SKM-1 treated with dmso at 0.1 percent for 144 hours (cell line): ENCODE measurements around the gene ZNF827.

Experiments used
- DNase-seq: peaks from one replicate; lab custom pipeline; 2025; ENCODE audit not compliant: unreplicated experiment; lab: John Stamatoyannopoulos, UW

ZNF827 gene

DNA sequence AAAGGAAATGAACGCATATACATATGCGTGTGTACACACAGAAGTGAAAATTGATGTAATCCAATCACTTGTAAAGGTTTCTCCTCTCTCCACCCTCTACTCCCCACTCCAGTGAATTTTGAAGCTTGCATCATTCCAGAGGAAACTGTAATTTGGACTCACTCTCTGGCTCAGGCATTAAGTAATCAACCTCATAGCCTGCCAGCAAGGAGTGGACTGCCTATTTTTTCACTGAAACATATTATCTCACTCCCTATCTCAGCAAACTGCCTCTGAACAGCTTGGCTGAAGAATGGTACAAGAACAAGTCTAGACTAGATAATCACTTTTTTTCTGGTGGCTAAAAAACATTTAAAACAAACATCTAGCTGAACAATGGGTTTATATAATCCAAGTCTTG is 134.5 kb downstream of the ZNF827 start:
- DNase-seq = no peak

DNA sequence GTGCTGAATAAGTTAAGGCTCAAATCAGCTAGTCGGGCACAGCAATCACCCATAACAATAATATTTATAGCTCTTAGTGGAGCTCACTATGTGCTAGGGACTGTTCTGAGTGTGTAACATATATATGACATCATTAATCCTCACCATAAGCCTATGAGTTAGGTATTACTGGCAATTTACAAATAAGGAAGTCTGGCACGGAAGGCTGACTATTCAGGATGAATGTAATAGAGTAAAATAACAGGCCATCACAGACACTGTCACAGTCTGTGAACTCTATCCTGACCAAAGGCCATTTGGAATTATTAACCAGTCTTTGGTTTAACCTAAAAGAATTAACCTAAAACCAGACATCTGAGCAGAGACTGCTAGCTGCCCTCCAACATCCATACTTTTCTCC is 139.4 kb downstream of the ZNF827 start:
- no peak for DNase-seq

DNA sequence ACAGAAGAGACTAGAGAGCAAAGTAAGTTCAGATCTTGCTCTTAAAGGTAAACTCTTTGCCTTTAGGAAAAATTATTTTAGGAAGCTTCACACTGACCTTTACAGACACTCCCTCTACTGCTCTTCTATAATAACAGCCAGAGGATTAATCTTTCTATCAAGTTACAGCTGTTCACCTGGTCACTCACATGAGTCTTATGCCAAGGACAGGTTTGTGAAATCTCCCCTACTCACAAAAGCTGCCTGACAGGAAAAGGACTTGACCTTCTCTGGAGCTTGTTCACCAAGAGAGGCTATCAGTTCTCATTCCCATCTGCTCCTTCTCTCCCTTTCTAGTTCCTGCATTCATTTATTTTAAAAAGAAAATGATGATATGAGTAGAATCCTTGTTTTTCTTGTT is 141.3 kb downstream of the ZNF827 start:
- no peak for DNase-seq

DNA sequence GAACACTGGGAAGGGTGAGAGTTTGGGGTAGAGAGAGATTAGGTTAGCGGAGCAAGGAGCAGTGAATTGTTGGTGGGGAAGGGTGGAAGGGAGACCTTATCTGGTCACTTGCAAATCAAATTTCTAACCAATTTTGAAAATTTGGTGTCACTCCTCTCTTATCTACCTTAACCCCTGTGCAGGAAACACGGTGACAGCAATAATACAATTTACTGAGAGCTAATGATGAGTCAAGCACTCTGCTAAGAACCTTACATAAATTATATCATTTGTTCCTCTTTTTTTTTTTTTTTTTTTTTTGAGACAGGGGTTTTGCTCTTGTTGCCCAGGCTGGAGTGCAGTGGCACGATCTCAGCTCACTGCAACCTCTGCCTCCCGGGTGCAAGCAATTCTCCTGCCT is 142.3 kb downstream of the ZNF827 start:
- no peak for DNase-seq

DNA sequence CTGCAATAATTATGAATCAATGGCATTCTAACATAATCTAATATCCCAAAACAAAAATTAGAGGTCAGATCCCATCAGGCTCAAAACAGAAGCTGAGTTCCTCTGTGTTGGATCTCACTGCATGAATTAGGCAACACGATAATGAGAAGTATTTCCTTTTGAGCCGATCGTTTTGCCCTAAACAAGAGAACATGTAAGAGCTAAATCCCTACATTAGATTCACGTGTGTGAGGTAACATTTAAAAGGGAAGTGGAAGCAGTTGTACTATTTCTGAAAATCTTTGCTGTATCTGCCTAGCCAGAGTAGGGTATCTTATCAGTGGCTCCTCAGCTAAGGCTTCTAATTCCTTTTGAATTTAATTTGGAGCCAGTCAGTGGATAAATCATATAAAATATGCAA is 143.1 kb downstream of the ZNF827 start:
- peak; percentile 82 for DNase-seq

DNA sequence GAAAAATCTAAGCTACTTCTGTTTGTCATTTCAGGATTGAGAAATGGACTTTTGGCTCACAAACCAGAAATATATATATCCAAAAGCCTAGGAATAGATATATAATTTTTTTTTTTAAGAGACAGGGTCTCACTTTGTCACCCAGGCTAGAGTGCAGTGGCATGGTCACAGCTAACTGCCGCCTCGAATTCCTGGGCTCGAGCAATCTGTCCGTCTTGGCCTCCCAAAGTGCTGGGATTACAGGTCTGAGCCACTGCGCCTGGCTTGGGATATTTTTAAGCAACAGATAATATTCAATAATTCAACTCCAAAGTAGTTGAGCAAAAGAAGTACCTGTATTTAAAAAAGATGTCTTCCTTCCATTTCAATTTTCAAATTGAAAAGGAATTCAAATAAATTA is 146.2 kb downstream of the ZNF827 start:
- no peak for DNase-seq

DNA sequence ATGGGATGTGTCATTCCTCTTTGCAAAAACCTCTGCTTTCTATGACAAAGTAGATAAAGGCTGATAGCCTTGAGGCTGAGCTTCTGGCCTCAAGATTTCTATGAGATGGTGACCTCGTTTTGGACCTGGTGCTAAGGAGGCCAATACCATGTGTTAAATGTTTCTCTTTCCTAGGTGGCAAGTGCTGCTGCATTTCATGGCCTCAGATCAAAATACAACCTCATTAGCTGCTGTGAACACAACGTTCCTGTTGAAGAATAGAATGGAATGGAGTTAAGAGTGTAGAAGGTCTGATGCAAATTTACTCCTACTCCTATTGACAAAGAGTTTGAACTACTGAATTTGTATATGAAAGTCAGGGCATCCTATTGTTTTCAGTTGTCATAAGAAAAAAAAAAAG is 146.6 kb downstream of the ZNF827 start:
- DNase-seq = no peak

DNA sequence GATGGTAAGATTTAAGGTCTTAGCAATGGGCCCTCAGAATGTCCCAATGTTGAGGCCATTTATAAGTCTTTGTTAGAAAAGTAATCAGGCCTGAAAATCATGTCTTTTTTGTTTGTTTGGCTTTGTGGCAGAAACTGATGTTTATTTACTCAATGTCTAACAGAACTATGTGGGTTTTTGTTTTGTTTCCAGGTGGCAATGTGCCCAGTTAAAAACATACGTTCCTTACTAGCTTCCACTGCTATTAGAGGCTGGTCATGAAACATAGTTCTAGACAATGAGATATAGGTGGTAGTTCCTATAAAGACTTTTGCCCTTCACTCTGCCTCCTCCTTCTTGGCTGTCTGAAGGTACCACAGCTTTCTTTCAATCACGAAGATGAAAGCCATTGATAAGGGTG is 149.9 kb downstream of the ZNF827 start:
- DNase-seq = no peak

DNA sequence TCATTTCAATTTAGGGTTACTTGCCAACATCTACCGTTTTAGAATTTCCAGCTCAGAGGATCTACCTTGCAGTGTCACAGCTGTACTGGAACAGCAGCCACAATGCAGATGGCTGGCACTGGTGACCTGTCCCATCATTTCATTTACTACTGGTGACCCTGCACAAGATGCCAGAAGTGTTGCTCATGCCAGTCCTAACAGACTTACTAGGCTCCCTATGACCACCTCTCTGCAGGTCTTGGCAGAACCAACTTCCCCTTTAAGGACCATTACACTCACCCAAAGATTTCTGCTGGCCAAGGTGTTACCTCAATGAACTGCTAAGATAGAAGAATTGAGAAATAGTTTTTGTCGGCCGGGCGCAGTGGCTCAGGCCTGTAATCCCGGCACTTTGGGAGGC is 151.8 kb downstream of the ZNF827 start:
- peak; percentile 10 for DNase-seq

DNA sequence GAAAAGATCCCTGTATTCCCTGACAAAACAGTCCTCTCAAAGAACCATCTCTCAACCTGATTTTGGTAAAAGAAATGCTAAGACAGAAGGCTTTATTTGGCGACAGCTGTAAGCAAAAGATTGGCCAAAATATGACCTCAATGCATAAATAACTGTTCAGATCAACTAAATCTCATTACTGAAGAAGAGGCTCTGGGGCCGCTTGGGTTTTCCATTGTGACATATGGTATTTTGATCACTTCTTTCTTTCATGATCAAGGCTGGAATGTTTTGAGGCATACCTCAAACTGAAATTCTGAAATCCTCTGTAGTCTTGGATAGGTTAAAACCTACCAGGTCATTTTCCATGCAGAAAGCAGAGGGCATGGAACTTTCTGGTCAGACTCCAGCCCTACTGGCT is 152.4 kb downstream of the ZNF827 start:
- no peak for DNase-seq

DNA sequence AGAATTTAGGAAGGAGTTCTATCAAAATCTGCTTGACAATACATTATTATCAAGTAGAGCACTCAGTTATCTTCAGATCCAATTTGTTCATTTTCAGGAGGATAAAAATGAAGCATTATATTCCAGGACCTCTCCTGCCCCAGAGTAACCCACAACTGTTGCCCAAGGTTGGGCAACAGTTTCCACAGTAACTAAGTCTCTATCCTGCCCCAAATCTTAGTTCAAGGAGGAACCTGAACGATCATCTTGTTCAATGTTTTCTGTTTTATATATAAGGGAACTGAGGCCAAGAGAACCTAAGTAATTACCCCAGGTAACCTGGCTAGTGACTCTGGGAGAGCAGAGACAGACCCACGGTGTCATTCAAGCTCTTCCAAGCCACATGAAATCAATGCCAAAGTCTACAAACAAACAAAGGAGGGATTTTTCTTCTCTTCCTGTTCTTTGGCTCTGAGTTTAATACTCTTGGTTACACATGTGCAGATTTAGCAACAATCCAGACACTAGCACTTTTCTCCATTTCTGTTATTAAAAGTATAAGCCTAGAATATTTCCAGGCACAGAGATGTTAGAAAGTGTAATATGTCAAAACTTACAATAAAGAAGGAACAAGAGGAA is 153.1 kb downstream of the ZNF827 start:
- DNase-seq = peak; percentile 47

DNA sequence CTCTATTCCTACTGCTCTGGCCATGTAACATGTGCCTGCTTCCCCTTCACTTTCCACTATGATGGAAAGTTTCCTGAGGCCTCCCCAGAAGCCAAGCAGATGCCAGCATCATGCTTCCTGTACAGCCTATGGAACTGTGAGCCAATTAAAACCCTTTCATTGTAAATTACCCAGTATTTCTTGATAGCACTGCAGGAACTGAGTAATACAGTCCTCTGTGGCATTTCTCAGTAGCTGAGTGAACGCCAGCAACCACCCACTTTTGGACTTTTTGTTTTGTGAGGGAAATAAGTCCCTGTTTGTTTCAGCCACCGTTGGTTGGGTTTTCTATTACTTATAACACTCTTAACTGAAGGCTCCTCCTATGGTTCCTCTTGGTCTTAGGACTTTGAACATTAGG is 154.6 kb downstream of the ZNF827 start:
- no peak for DNase-seq

DNA sequence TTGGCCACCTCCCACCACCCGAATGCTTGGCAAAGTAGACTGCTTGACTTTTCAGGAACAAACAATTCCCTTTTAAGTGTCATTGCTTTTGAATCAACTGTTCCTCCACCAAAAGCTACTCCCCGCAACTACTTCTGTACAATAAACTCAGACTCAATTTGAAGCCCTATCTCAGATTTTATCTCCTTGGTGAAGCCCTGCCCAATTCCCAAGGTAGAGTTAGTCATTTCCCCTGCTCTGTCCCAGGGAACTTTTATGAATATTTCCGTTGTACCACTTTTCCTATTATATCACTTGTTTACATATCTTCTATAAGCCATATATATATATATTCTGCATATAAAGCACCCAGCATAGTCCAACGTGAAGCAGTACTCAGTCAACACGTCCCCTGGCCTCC is 155.9 kb downstream of the ZNF827 start:
- no peak for DNase-seq

DNA sequence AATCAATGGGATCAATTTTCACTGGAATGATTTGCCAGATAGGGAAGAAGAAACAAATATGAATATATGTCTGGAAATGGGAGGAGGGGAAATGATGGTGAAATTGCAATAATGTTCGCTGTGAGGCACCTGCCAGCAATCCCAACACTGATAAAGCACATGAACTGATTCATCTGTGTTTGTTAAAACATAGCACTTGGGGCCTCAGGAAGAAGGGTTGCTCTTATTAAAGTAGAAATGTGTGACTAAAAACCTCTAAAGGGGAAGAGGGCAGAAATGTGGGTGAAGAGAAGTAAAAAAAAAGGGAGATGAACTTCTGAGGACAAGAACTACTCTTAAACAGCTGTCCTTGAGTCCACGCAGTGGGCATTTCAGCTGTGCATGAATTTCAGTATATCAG is 157.3 kb downstream of the ZNF827 start:
- no peak for DNase-seq

DNA sequence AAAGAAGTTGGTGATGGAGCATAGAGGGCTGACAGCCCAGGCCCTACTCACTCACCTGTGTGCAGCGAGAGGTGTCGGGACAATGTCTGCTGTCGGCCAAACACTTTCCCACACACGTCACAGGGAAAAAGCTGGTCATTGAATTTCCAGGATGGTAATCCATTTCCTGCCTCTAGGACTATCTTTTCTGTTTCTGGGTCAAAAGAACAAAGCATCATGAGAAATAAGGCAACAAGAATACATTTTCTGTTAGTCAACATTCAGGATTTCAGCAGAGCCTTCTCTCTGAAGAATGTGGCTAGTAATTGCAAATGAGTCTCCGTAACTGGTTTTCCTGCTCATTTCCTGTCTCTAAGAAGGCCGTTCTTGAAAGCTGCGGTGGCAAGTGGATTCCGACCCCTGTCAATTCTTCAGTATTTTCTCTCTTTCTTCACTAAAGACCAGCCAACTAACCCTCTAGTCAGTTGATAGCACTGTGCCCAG is 159.3 kb downstream of the ZNF827 start:
- no peak for DNase-seq

DNA sequence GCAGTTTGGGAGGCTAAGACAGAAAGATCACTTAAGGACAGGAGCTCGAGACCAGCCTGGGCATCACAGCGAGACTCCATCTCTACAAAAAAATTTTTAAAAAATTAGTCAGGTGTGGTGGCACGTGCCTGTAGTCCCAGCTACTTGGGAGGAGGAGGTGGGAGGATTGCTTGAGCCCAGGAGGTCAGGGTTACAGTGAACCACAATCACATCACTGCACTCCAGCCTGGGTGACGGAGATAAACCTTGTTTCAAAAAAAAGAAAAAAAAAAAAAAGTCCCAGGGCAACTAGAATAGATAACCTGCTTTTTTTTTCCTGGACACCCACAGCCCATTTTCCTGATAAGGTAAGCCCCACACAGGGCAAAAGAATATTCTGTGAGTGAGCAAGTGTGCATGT is 162.4 kb downstream of the ZNF827 start:
- no peak for DNase-seq

DNA sequence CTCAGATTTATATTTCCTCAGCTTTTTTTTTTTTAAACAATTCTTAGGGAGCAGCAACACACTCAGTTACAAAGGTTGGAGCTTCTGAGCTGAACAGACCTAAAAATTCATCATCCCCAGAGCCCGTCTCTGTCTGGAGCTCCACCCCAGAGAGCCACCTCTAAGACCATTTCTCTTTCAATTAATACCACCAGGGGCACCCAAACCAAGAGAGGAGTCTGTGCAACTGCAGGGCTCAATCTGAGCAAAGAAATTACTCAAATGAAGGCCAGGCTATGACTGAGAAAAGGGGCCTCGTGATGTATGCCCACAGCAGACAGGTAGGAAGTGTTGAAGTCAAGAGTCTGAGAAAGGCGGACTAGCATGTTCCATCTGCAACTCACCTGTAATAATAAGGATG is 163.2 kb downstream of the ZNF827 start:
- no peak for DNase-seq

DNA sequence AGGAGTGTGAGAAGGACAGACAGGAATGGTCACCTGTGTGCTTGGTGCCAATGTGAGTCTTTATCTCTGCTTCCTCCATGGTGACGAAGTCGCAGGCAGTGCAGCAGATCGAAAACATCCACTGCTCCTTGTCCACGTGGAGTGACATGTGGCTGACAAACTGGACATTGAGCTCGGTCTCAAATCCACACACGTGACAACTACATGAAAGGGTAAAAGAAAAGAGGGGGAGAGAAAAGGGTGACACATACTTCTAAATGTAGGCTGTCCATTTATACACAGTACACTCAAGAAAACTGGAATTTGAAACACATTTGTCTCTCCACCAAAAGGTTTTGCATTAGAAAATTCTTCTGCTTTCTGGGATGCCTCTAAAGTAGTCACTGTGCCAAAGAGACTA is 164.2 kb downstream of the ZNF827 start:
- no peak for DNase-seq

DNA sequence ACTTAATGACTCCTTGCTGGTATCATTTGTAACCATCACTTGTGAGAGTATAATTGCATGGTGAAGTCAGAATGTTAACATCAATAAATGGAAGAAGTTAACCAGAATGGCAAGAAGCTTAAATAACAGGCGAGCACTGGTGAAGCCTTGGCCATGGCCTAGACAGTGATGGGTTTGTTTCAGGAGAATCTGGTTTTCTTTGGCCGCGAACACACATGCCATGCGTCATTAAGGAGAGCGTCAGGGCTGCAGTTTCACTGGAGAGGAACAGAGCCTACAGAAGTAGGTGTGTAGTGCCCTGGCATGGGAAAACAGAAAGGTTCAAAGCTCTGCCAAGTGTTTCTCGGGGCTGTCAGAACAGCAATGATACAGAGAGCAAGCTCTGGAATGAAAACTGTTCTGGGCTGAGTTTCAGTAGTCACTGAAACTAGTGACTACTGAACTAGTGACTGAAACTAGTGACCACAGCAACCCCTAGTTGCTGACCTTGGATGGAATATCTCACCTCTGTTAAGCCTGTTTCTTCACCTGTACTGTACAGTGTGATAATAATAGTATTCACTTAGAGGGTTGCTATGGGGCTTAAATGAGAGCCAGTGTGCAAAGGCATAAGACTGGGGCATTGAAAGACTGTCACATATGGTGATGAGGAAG is 164.9 kb downstream of the ZNF827 start:
- no peak for DNase-seq

DNA sequence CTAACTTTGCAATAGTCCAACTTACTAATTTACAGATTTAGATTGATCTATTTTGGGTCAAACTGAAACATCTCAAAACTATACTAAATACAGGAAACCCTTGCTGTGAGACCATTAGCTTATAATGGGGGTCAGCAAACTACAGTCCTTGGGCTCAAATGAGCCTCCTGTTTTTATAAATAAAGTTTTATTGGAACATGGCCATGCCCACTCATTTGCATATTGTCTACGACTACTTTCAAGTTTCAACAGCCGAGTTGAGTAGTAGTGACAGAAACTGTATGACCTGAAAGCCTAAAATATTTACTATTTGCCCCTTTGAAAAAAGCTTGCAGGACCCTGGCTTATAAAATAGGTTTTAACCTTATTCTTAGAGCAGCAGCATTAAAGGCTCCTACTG is 166.3 kb downstream of the ZNF827 start:
- DNase-seq = no peak

DNA sequence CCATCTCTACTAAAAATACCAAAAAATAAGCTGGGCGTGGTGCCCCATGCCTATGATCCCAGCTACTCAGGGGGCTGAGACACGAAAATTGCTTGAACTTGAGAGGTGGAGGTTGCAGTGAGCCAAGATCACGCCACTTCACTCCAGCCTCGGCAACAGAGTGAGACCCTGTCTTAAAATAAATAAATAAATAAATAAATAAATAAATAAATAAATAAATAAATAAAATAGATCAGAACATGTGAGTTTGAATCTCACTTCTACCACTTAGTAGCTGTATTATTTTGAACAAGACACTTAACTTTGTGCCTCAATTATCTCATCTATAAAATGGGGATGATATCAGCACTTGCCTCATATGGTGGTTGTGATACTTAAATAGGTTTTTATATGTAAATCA is 168.5 kb downstream of the ZNF827 start:
- DNase-seq = no peak

DNA sequence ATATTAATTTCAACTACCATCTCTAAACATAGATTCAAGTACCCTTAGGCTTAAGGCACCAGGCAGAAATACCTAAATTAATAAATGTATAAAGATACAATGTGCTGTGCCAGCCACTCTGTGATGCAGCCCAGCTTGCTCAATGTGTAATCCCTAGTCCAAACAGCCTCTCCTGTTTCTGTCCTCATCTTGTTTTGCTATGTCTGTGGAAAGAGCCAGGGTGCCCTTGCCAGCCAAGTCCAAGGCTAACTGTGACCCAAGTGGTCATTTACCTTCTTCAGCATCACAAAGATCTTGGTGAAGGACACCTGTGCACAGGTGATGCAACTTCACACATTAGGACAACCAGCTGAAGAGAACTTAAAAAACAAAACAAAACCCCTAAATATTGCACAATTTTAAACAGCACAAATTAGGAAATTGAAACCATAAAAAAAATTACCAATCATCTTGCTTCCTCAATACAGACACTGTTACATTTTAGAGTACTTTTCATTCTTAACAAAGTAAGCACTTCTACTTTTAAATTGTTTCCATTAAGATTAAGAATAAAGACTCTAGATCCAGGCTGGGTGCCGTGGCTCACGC is 169.1 kb downstream of the ZNF827 start:
- no peak for DNase-seq

DNA sequence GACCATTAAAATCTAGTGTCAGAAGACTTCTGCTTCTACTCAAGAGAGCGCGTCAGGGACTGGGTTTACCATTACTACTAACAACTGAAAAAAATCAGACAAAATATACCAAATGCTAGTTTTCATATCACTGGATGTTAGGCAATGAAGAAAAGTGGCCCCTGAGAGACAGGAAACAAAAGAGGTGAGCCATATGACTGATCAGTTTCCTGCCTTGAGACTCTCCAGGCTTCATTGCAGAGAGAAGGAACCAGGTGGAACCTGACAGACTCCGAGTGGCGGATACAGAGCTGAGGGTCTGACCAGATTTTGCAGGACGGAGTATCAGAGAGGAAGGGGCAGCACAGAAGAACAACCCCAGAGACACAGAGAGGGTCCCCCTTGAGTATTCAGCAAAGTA is 172.3 kb downstream of the ZNF827 start:
- no peak for DNase-seq
